ENCODE results near the gene XPO6. TPM values are rescaled to one million over a fixed set of nuclear protein-coding genes. Genes with fewer than 3 reads are reported as not detected.
A peak's percentile ranks its signal among the peaks of the same experiment; 100 is the strongest.

Gene XPO6, protein sequence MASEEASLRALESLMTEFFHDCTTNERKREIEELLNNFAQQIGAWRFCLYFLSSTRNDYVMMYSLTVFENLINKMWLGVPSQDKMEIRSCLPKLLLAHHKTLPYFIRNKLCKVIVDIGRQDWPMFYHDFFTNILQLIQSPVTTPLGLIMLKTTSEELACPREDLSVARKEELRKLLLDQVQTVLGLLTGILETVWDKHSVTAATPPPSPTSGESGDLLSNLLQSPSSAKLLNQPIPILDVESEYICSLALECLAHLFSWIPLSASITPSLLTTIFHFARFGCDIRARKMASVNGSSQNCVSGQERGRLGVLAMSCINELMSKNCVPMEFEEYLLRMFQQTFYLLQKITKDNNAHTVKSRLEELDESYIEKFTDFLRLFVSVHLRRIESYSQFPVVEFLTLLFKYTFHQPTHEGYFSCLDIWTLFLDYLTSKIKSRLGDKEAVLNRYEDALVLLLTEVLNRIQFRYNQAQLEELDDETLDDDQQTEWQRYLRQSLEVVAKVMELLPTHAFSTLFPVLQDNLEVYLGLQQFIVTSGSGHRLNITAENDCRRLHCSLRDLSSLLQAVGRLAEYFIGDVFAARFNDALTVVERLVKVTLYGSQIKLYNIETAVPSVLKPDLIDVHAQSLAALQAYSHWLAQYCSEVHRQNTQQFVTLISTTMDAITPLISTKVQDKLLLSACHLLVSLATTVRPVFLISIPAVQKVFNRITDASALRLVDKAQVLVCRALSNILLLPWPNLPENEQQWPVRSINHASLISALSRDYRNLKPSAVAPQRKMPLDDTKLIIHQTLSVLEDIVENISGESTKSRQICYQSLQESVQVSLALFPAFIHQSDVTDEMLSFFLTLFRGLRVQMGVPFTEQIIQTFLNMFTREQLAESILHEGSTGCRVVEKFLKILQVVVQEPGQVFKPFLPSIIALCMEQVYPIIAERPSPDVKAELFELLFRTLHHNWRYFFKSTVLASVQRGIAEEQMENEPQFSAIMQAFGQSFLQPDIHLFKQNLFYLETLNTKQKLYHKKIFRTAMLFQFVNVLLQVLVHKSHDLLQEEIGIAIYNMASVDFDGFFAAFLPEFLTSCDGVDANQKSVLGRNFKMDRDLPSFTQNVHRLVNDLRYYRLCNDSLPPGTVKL
- 100 to 1,000 TPM in 3 of 4 donors, 10 to 100 TPM in 1; 88.2 to 160 (median 118) TPM for total RNA-seq

GRCh38 chr16:28211758-28212531, at the start of gene XPO6:
TSS of gene XPO6 (minus strand) at chr16:28211965. CDS start at chr16:28211368, 597 bp downstream.
- DNase-seq, result peak; percentile 95 to 97
- peak within 1 kb of the TSS; percentile 39 to 78 (median 72) for H3K27ac ChIP-seq
- WGBS, 2 donors, result 6 to 9% methylated on average over 21 to 36 of the region's 76 CpGs
- H3K4me3 ChIP-seq (replicated peaks in 1 of 3), result peak within 1 kb of the TSS; percentile 34 to 96 (median 68)
- H3K36me3 ChIP-seq, result peaks cover 0 to 5% of the 10 kb centered on the region in 2 donors
- peaks cover 8 to 13% of the 10 kb centered on the region in 2 donors for H3K4me1 ChIP-seq
- H3K9me3 ChIP-seq, result no peaks in the 10 kb centered on the region
- intact Hi-C loops (cut with DNase I), result no loop called here
- H3K27me3 ChIP-seq, result no peaks in the 10 kb centered on the region
- TF ChIP-seq, protein P1, sequence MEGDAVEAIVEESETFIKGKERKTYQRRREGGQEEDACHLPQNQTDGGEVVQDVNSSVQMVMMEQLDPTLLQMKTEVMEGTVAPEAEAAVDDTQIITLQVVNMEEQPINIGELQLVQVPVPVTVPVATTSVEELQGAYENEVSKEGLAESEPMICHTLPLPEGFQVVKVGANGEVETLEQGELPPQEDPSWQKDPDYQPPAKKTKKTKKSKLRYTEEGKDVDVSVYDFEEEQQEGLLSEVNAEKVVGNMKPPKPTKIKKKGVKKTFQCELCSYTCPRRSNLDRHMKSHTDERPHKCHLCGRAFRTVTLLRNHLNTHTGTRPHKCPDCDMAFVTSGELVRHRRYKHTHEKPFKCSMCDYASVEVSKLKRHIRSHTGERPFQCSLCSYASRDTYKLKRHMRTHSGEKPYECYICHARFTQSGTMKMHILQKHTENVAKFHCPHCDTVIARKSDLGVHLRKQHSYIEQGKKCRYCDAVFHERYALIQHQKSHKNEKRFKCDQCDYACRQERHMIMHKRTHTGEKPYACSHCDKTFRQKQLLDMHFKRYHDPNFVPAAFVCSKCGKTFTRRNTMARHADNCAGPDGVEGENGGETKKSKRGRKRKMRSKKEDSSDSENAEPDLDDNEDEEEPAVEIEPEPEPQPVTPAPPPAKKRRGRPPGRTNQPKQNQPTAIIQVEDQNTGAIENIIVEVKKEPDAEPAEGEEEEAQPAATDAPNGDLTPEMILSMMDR (IDR thresholded peaks at IDR 0.05), result no peak
- TF ChIP-seq POLR2A (IDR thresholded peaks at IDR 0.05), result peak in 1 of 2 donors; percentile 78

DNA sequence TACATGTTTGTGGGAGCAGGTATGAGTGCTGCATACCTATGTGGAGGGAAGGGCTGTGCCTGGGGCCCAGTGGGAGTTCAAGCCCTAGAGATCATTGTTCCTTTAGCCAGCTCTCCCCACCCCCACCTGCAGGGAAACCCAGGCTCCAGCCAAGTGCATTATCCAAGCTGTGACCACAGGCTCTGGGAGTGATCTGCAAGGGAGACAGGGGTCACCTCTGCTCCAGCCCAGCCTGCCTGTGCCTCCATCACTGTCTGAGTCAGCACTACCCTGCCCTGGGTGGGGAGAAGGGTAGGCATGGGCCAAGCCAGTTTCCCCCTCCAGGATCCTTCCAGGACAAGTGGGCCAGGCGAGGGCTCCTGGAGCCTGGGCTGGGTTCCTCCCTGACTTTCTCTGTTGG, 48.4 kb upstream of the XPO6 start:
- no peak overlapping the region for H3K27ac ChIP-seq
- no peak for TF ChIP-seq POLR2A (IDR thresholded peaks at IDR 0.05)
- TF ChIP-seq, protein P1 (IDR thresholded peaks at IDR 0.05), result no peak
- WGBS, 2 donors, result no CpG with 5 or more reads among the region's 1 CpG
- H3K27me3 ChIP-seq, result no peaks in the 10 kb centered on the region
- no peak for DNase-seq
- H3K9me3 ChIP-seq, result no peaks in the 10 kb centered on the region
- H3K4me1 ChIP-seq, result peaks cover 7 to 15% of the 10 kb centered on the region in 2 donors
- no peaks in the 10 kb centered on the region for H3K36me3 ChIP-seq
- intact Hi-C loops (cut with DNase I), result no loop called here
- H3K4me3 ChIP-seq (replicated peaks in 1 of 3), result no peak overlapping the region

- TF ChIP-seq, protein P1 (IDR thresholded peaks at IDR 0.05), result no peak
- no peak for TF ChIP-seq POLR2A (IDR thresholded peaks at IDR 0.05)
- H3K4me1 ChIP-seq, result peaks cover 7 to 15% of the 10 kb centered on the region in 2 donors
- H3K27ac ChIP-seq, result no peak overlapping the region
- no peaks in the 10 kb centered on the region for H3K27me3 ChIP-seq
- H3K9me3 ChIP-seq, result no peaks in the 10 kb centered on the region
- DNase-seq, result no peak
- WGBS, 2 donors, result 67 to 73% methylated on average over 7 of the region's 7 CpGs
- intact Hi-C loops (cut with DNase I), result no loop called here
- no peaks in the 10 kb centered on the region for H3K36me3 ChIP-seq
- H3K4me3 ChIP-seq (replicated peaks in 1 of 3), result no peak overlapping the region
Measured at GRCh38 chr16:28259781-28260150, 48.0 kb upstream of the XPO6 start.

- Histone ChIP-seq H3K36me3 (no peaks in the 10 kb centered on the region), H3K4me1 (peaks cover 7 to 15% of the 10 kb centered on the region in 2 donors), H3K27me3 (no peaks in the 10 kb centered on the region), H3K27ac (no peak overlapping the region), H3K9me3 (no peaks in the 10 kb centered on the region), H3K4me3 (replicated peaks in 1 of 3) (no peak overlapping the region)
- no peak for DNase-seq
- 67% methylated on average over 6 to 18 of the region's 29 CpGs for WGBS, 2 donors
- TF ChIP-seq POLR2A (IDR thresholded peaks at IDR 0.05), result no peak
- TF ChIP-seq, protein P1 (IDR thresholded peaks at IDR 0.05), result no peak
- intact Hi-C loops (cut with DNase I), result no loop called here
Measured at GRCh38 chr16:28259091-28259780, 47.5 kb upstream of the XPO6 start.
